Measurements from ENCODE around the gene CYB5D1. TPM values are rescaled to one million over a fixed set of nuclear protein-coding genes. Genes with fewer than 3 reads are reported as not detected.

The CYB5D1 gene
- total and polyA plus RNA-seq, 2 of the 8 experiments (the other 6 are each of a cell fraction or from before 2014, with no cell fraction given): 11.0 to 18.0 TPM

GRCh38 chr17:7846063-7846735, 11.6 kb upstream of the CYB5D1 start:
- CTCF ChIA-PET (ENCODE audit: partially characterized antibody): interaction anchor here (0.6 to 2.1 kb wide), 10 partner anchors 9 to 273 kb away, joined by 3 to 8 read pairs (median 4); partner anchors contain the start of gene DNAH2
- Histone ChIP-seq H2AFZ (ENCODE audit: low read length) (no peak overlapping the region), H3K4me2 (ENCODE audit: insufficient read depth in 1 of 2, low read depth in 2 of 2, low read length in 2 of 2) (no peak overlapping the region), H3K23ac (ENCODE audit: insufficient read length) (no peak overlapping the region), H3K4me1 (replicated peaks in 1 of 4; ENCODE audit: control insufficient read depth in 3 of 4, insufficient read depth in 4 of 4, low read length in 3 of 4) (peaks cover 2 to 23% (median 14%) of the 10 kb centered on the region in 4 experiments), H4K91ac (replicated peaks; ENCODE audit: insufficient read length, low read length) (no peak overlapping the region), H3K79me1 (ENCODE audit: low read depth, low read length) (no peaks in the 10 kb centered on the region), H3K4me3 (ENCODE audit: extremely low read depth in 1 of 4, insufficient read depth in 2 of 4, low read depth in 3 of 4, low read length in 4 of 4) (no peak overlapping the region), H2BK15ac (ENCODE audit: low read length) (no peak overlapping the region), H3K23me2 (ENCODE audit: low read depth, low read length) (peaks cover 34% of the 10 kb centered on the region), H3K27me3 (replicated peaks in 1 of 4; ENCODE audit: control insufficient read depth in 3 of 4, extremely low read depth in 1 of 4, insufficient read depth in 3 of 4, low read length in 3 of 4) (peaks cover 2 to 23% (median 22%) of the 10 kb centered on the region in 4 experiments), H3K27ac (ENCODE audit: low read depth, low read length) (no peak overlapping the region), H4K5ac (ENCODE audit: insufficient read length, low read depth, low read length) (no peak overlapping the region), H2BK120ac (replicated peaks; ENCODE audit: low read depth, low read length) (no peak overlapping the region), H3K36me3 (ENCODE audit: control insufficient read depth in 2 of 4, insufficient read depth in 4 of 4, low read length in 3 of 4) (no peaks in the 10 kb centered on the region; a peak in 3 of 8 replicates), H3K79me2 (ENCODE audit: control insufficient read depth in 1 of 2, insufficient read depth in 2 of 2, low read length in 2 of 2) (no peaks in the 10 kb centered on the region), H3K18ac (ENCODE audit: extremely low read depth, low read length) (no peak overlapping the region), H3K4ac (replicated peaks; ENCODE audit: insufficient read length, low read depth, low read length) (no peak overlapping the region), H3K14ac (ENCODE audit: insufficient read length) (no peak overlapping the region), H3K56ac (replicated peaks; ENCODE audit: insufficient read length, low read depth, low read length) (no peak overlapping the region), H2AK5ac (ENCODE audit: low read depth, low read length) (no peak overlapping the region), H3K9me3 (ENCODE audit: insufficient read depth in 2 of 2, low read depth in 1 of 2, low read length in 1 of 2) (no peaks in the 10 kb centered on the region), H2BK5ac (ENCODE audit: low read depth, low read length) (no peak overlapping the region), H2BK12ac (ENCODE audit: low read depth, low read length) (no peak overlapping the region), H4K8ac (ENCODE audit: extremely low read depth, insufficient read depth, low read length) (no peak overlapping the region), H4K20me1 (replicated peaks in 1 of 2; ENCODE audit: control insufficient read depth in 1 of 2, insufficient read depth in 2 of 2, low read length in 2 of 2) (peaks cover 12 to 22% of the 10 kb centered on the region in 2 experiments), H3K9ac (replicated peaks in 1 of 4; ENCODE audit: extremely low read depth in 1 of 4, low read depth in 3 of 4, low read length in 3 of 4) (no peak overlapping the region), H2BK20ac (ENCODE audit: low read length) (no peak overlapping the region)
- POLR2A ChIA-PET (ENCODE audit: partially characterized antibody): interaction anchor here (1.5 to 1.9 kb wide), 3 partner anchors 10 to 13 kb away, joined by 10 to 12 read pairs (median 11); partner anchors contain the start of genes CYB5D1, KDM6B and NAA38
- FAIRE-seq (no peak), DNase-seq (ENCODE audit: low read depth in 1 of 2, low spot score in 2 of 2) (no peak)
- 95% methylated on average over 14 of the region's 22 CpGs; no CpG with 5 or more reads in 1 of the 2 experiments for WGBS, 2 experiments (ENCODE audit: extremely low coverage in 1 of 2, insufficient coverage in 1 of 2, insufficient read length in 1 of 2, insufficient replicate concordance in 2 of 2, low coverage in 1 of 2, low lambda C conversion rate in 2 of 2, missing lambda C conversion rate in 1 of 2)
- TF ChIP-seq TEAD4 (IDR thresholded peaks at IDR 0.05; ENCODE audit: low read depth, low read length) (no peak), SUZ12 (IDR thresholded peaks at IDR 0.05; ENCODE audit: low read length) (no peak), ZNF274 (IDR thresholded peaks at IDR 0.05; ENCODE audit: borderline replicate concordance, extremely low read depth, low read length) (no peak), CREB1 (IDR thresholded peaks at IDR 0.05) (no peak), TCF12 (IDR thresholded peaks at IDR 0.05; ENCODE audit: low read depth, low read length) (no peak), NANOG (IDR thresholded peaks at IDR 0.05; ENCODE audit: insufficient read depth, low read depth, low read length, poor library complexity, severe bottlenecking) (no peak), RAD21 (IDR thresholded peaks at IDR 0.05 in 1 of 2, conservative IDR thresholded peaks at IDR 0.05 in 1 of 2; ENCODE audit: low read depth in 2 of 2, low read length in 2 of 2) (no peak), KDM4A (IDR thresholded peaks at IDR 0.05; ENCODE audit: low read depth, low read length, severe bottlenecking) (no peak)
- TF ChIP-seq, protein P1, sequence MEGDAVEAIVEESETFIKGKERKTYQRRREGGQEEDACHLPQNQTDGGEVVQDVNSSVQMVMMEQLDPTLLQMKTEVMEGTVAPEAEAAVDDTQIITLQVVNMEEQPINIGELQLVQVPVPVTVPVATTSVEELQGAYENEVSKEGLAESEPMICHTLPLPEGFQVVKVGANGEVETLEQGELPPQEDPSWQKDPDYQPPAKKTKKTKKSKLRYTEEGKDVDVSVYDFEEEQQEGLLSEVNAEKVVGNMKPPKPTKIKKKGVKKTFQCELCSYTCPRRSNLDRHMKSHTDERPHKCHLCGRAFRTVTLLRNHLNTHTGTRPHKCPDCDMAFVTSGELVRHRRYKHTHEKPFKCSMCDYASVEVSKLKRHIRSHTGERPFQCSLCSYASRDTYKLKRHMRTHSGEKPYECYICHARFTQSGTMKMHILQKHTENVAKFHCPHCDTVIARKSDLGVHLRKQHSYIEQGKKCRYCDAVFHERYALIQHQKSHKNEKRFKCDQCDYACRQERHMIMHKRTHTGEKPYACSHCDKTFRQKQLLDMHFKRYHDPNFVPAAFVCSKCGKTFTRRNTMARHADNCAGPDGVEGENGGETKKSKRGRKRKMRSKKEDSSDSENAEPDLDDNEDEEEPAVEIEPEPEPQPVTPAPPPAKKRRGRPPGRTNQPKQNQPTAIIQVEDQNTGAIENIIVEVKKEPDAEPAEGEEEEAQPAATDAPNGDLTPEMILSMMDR (IDR thresholded peaks at IDR 0.05; ENCODE audit: control extremely low read depth in 1 of 3, insufficient read depth in 1 of 3, low read depth in 1 of 3, low read length in 3 of 3): no peak

Measured in H1 (cell line).